Right atrium auricular region (tissue), 2 donors: ENCODE measurements around the gene OSMR. TPM values are rescaled to one million over a fixed set of nuclear protein-coding genes. Genes with fewer than 3 reads are reported as not detected.

Experiments used
- DNase-seq: peaks from one replicate; pipeline ENCODE4 v3.0.0-alpha.2; 2019; ENCODE audit warnings: low spot score
- H3K27ac ChIP-seq, 2 donors: fragments of 200-600 bp; sonication (generic); 1 replicate in 1 of 2; 2 replicates in 1 of 2; pipeline ENCODE4 v1.5.1; 2016 to 2019
- H3K27me3 ChIP-seq, 2 donors: fragments of 200-600 bp; sonication (generic); one replicate each; pipeline versions ENCODE4 v1.5.1 to v1.6.0; 2017 to 2019
- H3K36me3 ChIP-seq: fragments of 200-600 bp; sonication (generic); one replicate; pipeline ENCODE4 v1.5.1; 2016
- H3K4me1 ChIP-seq, 2 donors: fragments of 200-600 bp; sonication (generic); one replicate each; pipeline versions ENCODE4 v1.5.1 to v1.6.0; 2017 to 2019
- H3K4me3 ChIP-seq, 2 donors: fragments of 200-600 bp; sonication (generic); 1 replicate in 1 of 2; 2 replicates in 1 of 2; pipeline ENCODE4 v1.5.1; 2017 to 2019; ENCODE audit warnings: mild to moderate bottlenecking in 1 of 2, moderate library complexity in 1 of 2
- H3K9me3 ChIP-seq, 2 donors: fragments of 200-600 bp; sonication (generic); one replicate each; pipeline ENCODE4 v1.5.1; 2019
- total RNA-seq, 2 donors: library from RNA; depleted of rRNA; stranded (reverse); fragments of >200 nt; gene quantifications; one replicate each; pipeline ENCODE4 v1.1.0, GENCODE V29; 2016
- TF ChIP-seq, protein P1 (sequence below), 2 donors: fragments of 200-600 bp; sonication (generic); IDR thresholded peaks; one replicate each; pipeline ENCODE4 v1.5.1; 2019; ENCODE audit warnings: antibody characterized with exemption in 2 of 2

Gene OSMR
- total RNA-seq, 2 donors from 2014 or later: 13.8 to 28.6 TPM

GRCh38 chr5:38871058-38871605, 25.3 kb downstream of the OSMR start:
- H3K9me3 ChIP-seq: no peaks in the 10 kb centered on the region
- H3K4me3 ChIP-seq: no peak overlapping the region
- peak overlapping the region in 1 of 2 donors; percentile 3 for H3K27ac ChIP-seq
- peaks cover 0 to 19% of the 10 kb centered on the region in 2 donors for H3K4me1 ChIP-seq
- TF ChIP-seq, protein P1, sequence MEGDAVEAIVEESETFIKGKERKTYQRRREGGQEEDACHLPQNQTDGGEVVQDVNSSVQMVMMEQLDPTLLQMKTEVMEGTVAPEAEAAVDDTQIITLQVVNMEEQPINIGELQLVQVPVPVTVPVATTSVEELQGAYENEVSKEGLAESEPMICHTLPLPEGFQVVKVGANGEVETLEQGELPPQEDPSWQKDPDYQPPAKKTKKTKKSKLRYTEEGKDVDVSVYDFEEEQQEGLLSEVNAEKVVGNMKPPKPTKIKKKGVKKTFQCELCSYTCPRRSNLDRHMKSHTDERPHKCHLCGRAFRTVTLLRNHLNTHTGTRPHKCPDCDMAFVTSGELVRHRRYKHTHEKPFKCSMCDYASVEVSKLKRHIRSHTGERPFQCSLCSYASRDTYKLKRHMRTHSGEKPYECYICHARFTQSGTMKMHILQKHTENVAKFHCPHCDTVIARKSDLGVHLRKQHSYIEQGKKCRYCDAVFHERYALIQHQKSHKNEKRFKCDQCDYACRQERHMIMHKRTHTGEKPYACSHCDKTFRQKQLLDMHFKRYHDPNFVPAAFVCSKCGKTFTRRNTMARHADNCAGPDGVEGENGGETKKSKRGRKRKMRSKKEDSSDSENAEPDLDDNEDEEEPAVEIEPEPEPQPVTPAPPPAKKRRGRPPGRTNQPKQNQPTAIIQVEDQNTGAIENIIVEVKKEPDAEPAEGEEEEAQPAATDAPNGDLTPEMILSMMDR (IDR thresholded peaks at IDR 0.05): no peak
- peaks cover 10% of the 10 kb centered on the region for H3K36me3 ChIP-seq
- no peaks in the 10 kb centered on the region for H3K27me3 ChIP-seq
- DNase-seq: no peak

DNA sequence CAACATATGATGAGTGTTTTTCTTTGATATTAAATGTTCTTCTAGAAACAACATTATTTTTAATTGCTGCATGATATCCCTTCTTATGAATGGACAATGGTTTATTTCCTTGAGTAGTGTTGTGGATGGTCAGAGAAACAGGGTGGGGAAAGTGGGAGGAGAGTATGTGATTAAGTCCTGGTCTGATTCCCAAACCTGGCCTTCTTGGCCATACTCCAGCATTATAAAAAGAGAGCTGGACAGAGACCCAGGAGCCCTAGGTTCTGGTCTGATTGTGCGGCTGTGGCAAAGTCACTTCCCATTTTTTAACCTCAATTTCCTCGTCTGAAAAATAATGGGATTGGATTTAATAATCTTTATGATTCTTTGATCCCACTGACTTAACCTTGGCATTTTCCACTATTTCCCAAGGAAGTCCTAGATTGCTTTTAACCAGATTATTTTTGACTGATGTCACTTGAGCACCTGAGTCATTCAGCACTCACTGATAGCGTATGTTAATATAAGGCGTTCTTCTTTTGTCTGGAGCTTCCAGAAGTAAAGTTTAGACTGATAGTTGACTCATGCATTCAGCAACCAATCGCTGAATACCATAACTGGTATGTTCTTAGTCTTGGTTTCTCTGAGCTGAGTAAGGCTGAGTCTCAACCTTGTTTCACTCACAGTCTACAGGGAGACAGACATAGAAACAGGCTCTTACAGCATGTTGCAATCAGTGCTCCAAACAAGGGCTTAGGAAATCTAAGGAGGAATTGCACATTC, 26.2 kb downstream of the OSMR start:
- no peaks in the 10 kb centered on the region for H3K27me3 ChIP-seq
- no peak for DNase-seq

DNA sequence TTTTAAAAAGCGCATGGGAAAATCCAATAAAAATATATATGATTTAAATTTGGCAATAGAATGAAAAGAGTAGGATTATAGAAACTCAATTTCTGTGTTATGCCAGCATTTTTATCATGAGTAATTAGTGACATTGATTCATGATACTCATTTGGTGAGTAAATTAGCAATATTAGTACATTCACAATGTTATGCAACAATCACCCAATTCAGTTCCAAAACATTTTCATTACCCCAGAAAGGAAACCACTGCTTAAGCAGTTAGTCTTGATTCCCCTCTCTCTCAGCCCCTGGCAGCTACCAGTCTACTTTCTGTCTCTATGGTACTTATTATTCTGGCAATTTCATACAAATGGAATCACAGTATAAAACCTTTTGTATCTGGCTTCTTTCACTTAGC, 27.0 kb downstream of the OSMR start:
- peak overlapping the region in 1 of 2 donors; percentile 3 for H3K27ac ChIP-seq
- peaks cover 0 to 12% of the 10 kb centered on the region in 2 donors for H3K4me1 ChIP-seq
- TF ChIP-seq, protein P1 (IDR thresholded peaks at IDR 0.05): no peak
- no peak for DNase-seq
- H3K36me3 ChIP-seq: peaks cover 12% of the 10 kb centered on the region
- no peaks in the 10 kb centered on the region for H3K9me3 ChIP-seq
- H3K4me3 ChIP-seq: no peak overlapping the region
- H3K27me3 ChIP-seq: no peaks in the 10 kb centered on the region

More for the DNA sequence above, 26.2 kb downstream of the OSMR start:
- Histone ChIP-seq H3K9me3 (no peaks in the 10 kb centered on the region), H3K27ac (peak overlapping the region in 1 of 2 donors; percentile 3), H3K4me3 (no peak overlapping the region), H3K4me1 (peaks cover 0 to 12% of the 10 kb centered on the region in 2 donors), H3K36me3 (peaks cover 10% of the 10 kb centered on the region)
- TF ChIP-seq, protein P1 (IDR thresholded peaks at IDR 0.05): no peak

- H3K27me3 ChIP-seq: no peaks in the 10 kb centered on the region
- H3K27ac ChIP-seq: no peak overlapping the region
- H3K9me3 ChIP-seq: no peaks in the 10 kb centered on the region
- H3K4me3 ChIP-seq: no peak overlapping the region
- H3K36me3 ChIP-seq: peaks cover 22% of the 10 kb centered on the region
- DNase-seq: no peak
- TF ChIP-seq, protein P1 (IDR thresholded peaks at IDR 0.05): no peak
- H3K4me1 ChIP-seq: peaks cover 0 to 19% of the 10 kb centered on the region in 2 donors
Measured at GRCh38 chr5:38874948-38875456, 29.2 kb downstream of the OSMR start.

- Histone ChIP-seq H3K4me1 (peaks cover 0 to 7% of the 10 kb centered on the region in 2 donors), H3K9me3 (no peaks in the 10 kb centered on the region), H3K36me3 (peaks cover 33% of the 10 kb centered on the region), H3K4me3 (no peak overlapping the region), H3K27ac (no peak overlapping the region), H3K27me3 (no peaks in the 10 kb centered on the region)
- TF ChIP-seq, protein P1 (IDR thresholded peaks at IDR 0.05): no peak
- DNase-seq: no peak
Measured at GRCh38 chr5:38878391-38879077, 32.7 kb downstream of the OSMR start.
